WERI-Rb-1 (cell line): ENCODE results near the gene PLA2G7.

Experiments used
- DNase-seq: peaks from one replicate; pipeline ENCODE4 v3.0.0-alpha.2; 2020
- H3K27ac ChIP-seq: fragments of 250-450 bp; sonication (Bioruptor Pico); 2 replicates; pipeline ENCODE4 v1.5.1; 2020; ENCODE audit warnings: mild to moderate bottlenecking, moderate library complexity
- H3K27me3 ChIP-seq: fragments of 250-450 bp; sonication (Bioruptor Pico); 2 replicates; pipeline ENCODE4 v1.5.1; 2021; ENCODE audit warnings: mild to moderate bottlenecking, low read depth, moderate library complexity; ENCODE audit not compliant: insufficient read depth, severe bottlenecking
- H3K36me3 ChIP-seq: fragments of 250-450 bp; sonication (Bioruptor Pico); 2 replicates; pipeline ENCODE4 v1.5.1; 2020; ENCODE audit warnings: mild to moderate bottlenecking, moderate library complexity
- H3K4me3 ChIP-seq: 2 replicates; pipeline ENCODE4 v1.5.1; 2011; ENCODE audit warnings: low read depth, mild to moderate bottlenecking, control low read depth, low read length
- H3K9me3 ChIP-seq: fragments of 250-450 bp; sonication (Bioruptor Pico); 2 replicates; pipeline ENCODE4 v1.5.1; 2021; ENCODE audit warnings: mild to moderate bottlenecking, moderate library complexity; ENCODE audit not compliant: severe bottlenecking
- CTCF ChIP-seq: IDR thresholded peaks from 2 replicates; pipeline ENCODE4 v1.5.1; 2011; ENCODE audit warnings: low read depth, mild to moderate bottlenecking, control low read depth, inconsistent platforms, low read length

Gene PLA2G7

GRCh38 chr6:46676604-46677313, 58.4 kb downstream of the PLA2G7 start:
- Histone ChIP-seq H3K36me3 (no peaks in the 10 kb centered on the region; the same call in 1 of the 2 replicates), H3K27ac (no peak overlapping the region), H3K4me3 (no peak overlapping the region), H3K9me3 (no peaks in the 10 kb centered on the region), H3K27me3 (no peaks in the 10 kb centered on the region)
- no peak for TF ChIP-seq CTCF
- no peak for DNase-seq

GRCh38 chr6:46674410-46674809, 60.8 kb downstream of the PLA2G7 start:
- Histone ChIP-seq H3K27me3 (no peaks in the 10 kb centered on the region), H3K36me3 (no peaks in the 10 kb centered on the region; the same call in none of the 2 replicates), H3K27ac (no peak overlapping the region), H3K9me3 (no peaks in the 10 kb centered on the region), H3K4me3 (no peak overlapping the region)
- no peak for TF ChIP-seq CTCF
- DNase-seq = no peak

- no peak for DNase-seq
- Histone ChIP-seq H3K27ac (no peak overlapping the region), H3K4me3 (no peak overlapping the region), H3K9me3 (no peaks in the 10 kb centered on the region), H3K27me3 (no peaks in the 10 kb centered on the region), H3K36me3 (no peaks in the 10 kb centered on the region; the same call in 1 of the 2 replicates)
- no peak for TF ChIP-seq CTCF
Observed at GRCh38 chr6:46667377-46667776, 67.8 kb downstream of the PLA2G7 start.

- no peak for TF ChIP-seq CTCF
- H3K9me3 ChIP-seq = no peaks in the 10 kb centered on the region
- no peaks in the 10 kb centered on the region for H3K27me3 ChIP-seq
- H3K4me3 ChIP-seq = no peak overlapping the region
- no peaks in the 10 kb centered on the region for H3K36me3 ChIP-seq
- DNase-seq = no peak
- no peak overlapping the region for H3K27ac ChIP-seq
Observed at GRCh38 chr6:46661483-46661882, 73.7 kb downstream of the PLA2G7 start.

- TF ChIP-seq CTCF = no peak
- Histone ChIP-seq H3K27me3 (no peaks in the 10 kb centered on the region), H3K9me3 (no peaks in the 10 kb centered on the region), H3K36me3 (peaks cover 3% of the 10 kb centered on the region; the same call in 1 of the 2 replicates), H3K4me3 (no peak overlapping the region), H3K27ac (no peak overlapping the region)
- DNase-seq = no peak
Observed at GRCh38 chr6:46657642-46658041, 77.5 kb downstream of the PLA2G7 start.

- DNase-seq = peak; percentile 57
- Histone ChIP-seq H3K4me3 (no peak overlapping the region), H3K27ac (no peak overlapping the region), H3K27me3 (no peaks in the 10 kb centered on the region), H3K9me3 (no peaks in the 10 kb centered on the region), H3K36me3 (peaks cover 3% of the 10 kb centered on the region; the same call in 1 of the 2 replicates)
- TF ChIP-seq CTCF = peak; percentile 76
Observed at GRCh38 chr6:46655803-46656202, 79.4 kb downstream of the PLA2G7 start.
